GM19043 (cell line): ENCODE measurements around the gene LCA5L.

Experiments
- ATAC-seq: cut with Tn5 transposase; IDR thresholded peaks from one replicate; pipeline ENCODE4 v1.9.1; 2021; ENCODE audit warnings: low read depth; ENCODE audit not compliant: unreplicated experiment

The LCA5L gene

GRCh38 chr21:39445321-39446269 is at the start of gene LCA5L:
Gene LCA5L (minus strand): TSS chr21:39445778. CDS start chr21:39428493, 17,285 bp downstream.
- ATAC-seq: peak; percentile 64

GRCh38 chr21:39489380-39489924 is 43.9 kb upstream of the LCA5L start:
- no peak for ATAC-seq

GRCh38 chr21:39484711-39485276 is 39.2 kb upstream of the LCA5L start:
- no peak for ATAC-seq

GRCh38 chr21:39483917-39484316 is 38.3 kb upstream of the LCA5L start:
- ATAC-seq: no peak

GRCh38 chr21:39481886-39482285 is 36.3 kb upstream of the LCA5L start:
- ATAC-seq: no peak

- no peak for ATAC-seq
These were observed 34.7 kb upstream of the LCA5L start for GRCh38 chr21:39480271-39480670.

GRCh38 chr21:39479814-39480182 is 34.2 kb upstream of the LCA5L start:
- ATAC-seq: no peak

GRCh38 chr21:39479164-39479813 is 33.7 kb upstream of the LCA5L start:
- ATAC-seq: no peak

GRCh38 chr21:39474611-39475010 is 29.0 kb upstream of the LCA5L start:
- no peak for ATAC-seq

GRCh38 chr21:39472786-39473185 is 27.2 kb upstream of the LCA5L start:
- ATAC-seq: no peak

GRCh38 chr21:39471598-39471997 is 26.0 kb upstream of the LCA5L start:
- no peak for ATAC-seq

- ATAC-seq: no peak
These were observed 23.0 kb upstream of the LCA5L start for GRCh38 chr21:39468559-39468958.

- no peak for ATAC-seq
These were observed 22.2 kb upstream of the LCA5L start for GRCh38 chr21:39467746-39468145.

- ATAC-seq: no peak
These were observed 21.0 kb upstream of the LCA5L start for GRCh38 chr21:39466584-39466983.

- no peak for ATAC-seq
These were observed 17.7 kb upstream of the LCA5L start for GRCh38 chr21:39463308-39463707.

- ATAC-seq: no peak
These were observed 15.8 kb upstream of the LCA5L start for GRCh38 chr21:39461419-39461818.

- no peak for ATAC-seq
These were observed 11.1 kb upstream of the LCA5L start for GRCh38 chr21:39456665-39457064.

GRCh38 chr21:39454949-39455668 is 9.5 kb upstream of the LCA5L start:
- no peak for ATAC-seq

- ATAC-seq: no peak
These were observed 8.1 kb upstream of the LCA5L start for GRCh38 chr21:39453571-39454179.

GRCh38 chr21:39452970-39453342 is 7.4 kb upstream of the LCA5L start:
- ATAC-seq: no peak
